ENCODE results near the gene UBE3C.

DNA sequence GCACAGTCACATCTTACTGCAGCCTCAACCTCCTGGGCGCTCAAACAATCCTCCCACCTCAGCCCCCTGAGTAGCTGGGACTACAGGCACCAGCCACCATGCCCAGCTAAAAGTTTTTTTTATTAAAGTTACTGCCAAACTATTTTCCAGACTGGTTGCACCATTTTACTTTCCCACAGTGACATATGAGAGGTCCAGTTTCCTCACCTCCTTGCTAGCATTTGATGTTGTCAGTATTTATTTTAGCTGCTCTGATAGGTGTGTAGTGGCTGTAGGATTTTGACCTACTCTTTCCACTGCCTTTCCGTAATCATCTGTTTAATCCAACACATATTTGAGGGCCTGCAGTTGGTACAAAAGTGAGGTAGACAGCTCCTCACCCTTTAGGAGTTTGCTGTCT, 5.4 kb upstream of the UBE3C start:
- TF ChIP-seq POLR2AphosphoS5 (IDR thresholded peaks at IDR 0.05) (no peak), POLR2A (IDR thresholded peaks at IDR 0.05) (no peak)
- TF ChIP-seq, protein P1, sequence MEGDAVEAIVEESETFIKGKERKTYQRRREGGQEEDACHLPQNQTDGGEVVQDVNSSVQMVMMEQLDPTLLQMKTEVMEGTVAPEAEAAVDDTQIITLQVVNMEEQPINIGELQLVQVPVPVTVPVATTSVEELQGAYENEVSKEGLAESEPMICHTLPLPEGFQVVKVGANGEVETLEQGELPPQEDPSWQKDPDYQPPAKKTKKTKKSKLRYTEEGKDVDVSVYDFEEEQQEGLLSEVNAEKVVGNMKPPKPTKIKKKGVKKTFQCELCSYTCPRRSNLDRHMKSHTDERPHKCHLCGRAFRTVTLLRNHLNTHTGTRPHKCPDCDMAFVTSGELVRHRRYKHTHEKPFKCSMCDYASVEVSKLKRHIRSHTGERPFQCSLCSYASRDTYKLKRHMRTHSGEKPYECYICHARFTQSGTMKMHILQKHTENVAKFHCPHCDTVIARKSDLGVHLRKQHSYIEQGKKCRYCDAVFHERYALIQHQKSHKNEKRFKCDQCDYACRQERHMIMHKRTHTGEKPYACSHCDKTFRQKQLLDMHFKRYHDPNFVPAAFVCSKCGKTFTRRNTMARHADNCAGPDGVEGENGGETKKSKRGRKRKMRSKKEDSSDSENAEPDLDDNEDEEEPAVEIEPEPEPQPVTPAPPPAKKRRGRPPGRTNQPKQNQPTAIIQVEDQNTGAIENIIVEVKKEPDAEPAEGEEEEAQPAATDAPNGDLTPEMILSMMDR (IDR thresholded peaks at IDR 0.05 in 8 of 11, conservative IDR thresholded peaks at IDR 0.05 in 3 of 11): no peak

All from spleen (tissue), 7 donors.